GM19395 (cell line): ENCODE results near the gene ZNF823.
"Not testable (repeated sequence)": the region's sequence is repeated elsewhere in the genome, so short reads cannot be mapped to it uniquely, and the experiment has no call there.

ENCODE experiments used
- ATAC-seq: cut with Tn5 transposase; IDR thresholded peaks from one replicate; pipeline ENCODE4 v1.9.1; 2021; ENCODE audit warnings: mild to moderate bottlenecking, moderate library complexity; ENCODE audit not compliant: unreplicated experiment

The ZNF823 gene

GRCh38 chr19:11738746-11739620 is at the start of gene ZNF823:
Gene ZNF823 (minus strand): TSS chr19:11738946. CDS start chr19:11738819, 127 bp downstream.
- peak; percentile 91 for ATAC-seq

- ATAC-seq: no peak
Observed at GRCh38 chr19:11787536-11787935, 48.8 kb upstream of the ZNF823 start.

GRCh38 chr19:11784356-11784755 is 45.6 kb upstream of the ZNF823 start:
- no peak for ATAC-seq

- no peak for ATAC-seq
Observed at GRCh38 chr19:11783767-11784166, 45.0 kb upstream of the ZNF823 start.

- ATAC-seq: no peak
Observed at GRCh38 chr19:11781295-11782057, 42.7 kb upstream of the ZNF823 start.

- no peak for ATAC-seq
Observed at GRCh38 chr19:11780431-11781020, 41.8 kb upstream of the ZNF823 start.

GRCh38 chr19:11776669-11777068 is 37.9 kb upstream of the ZNF823 start:
- ATAC-seq: not testable (repeated sequence)

GRCh38 chr19:11771520-11771919 is 32.8 kb upstream of the ZNF823 start:
- ATAC-seq: not testable (repeated sequence)

GRCh38 chr19:11769995-11770394 is 31.2 kb upstream of the ZNF823 start:
- ATAC-seq: no peak

- peak; percentile 37 for ATAC-seq
Observed at GRCh38 chr19:11767633-11768133, 28.9 kb upstream of the ZNF823 start.

GRCh38 chr19:11766597-11767591 is 28.1 kb upstream of the ZNF823 start, which contains the start of gene ZNF441:
Gene ZNF441 (plus strand): TSS chr19:11767000. CDS start chr19:11767194, 194 bp downstream.
- ATAC-seq: peak; percentile 88

GRCh38 chr19:11763611-11764010 is 24.9 kb upstream of the ZNF823 start:
- no peak for ATAC-seq

GRCh38 chr19:11763117-11763516 is 24.4 kb upstream of the ZNF823 start:
- ATAC-seq: no peak

GRCh38 chr19:11759805-11760204 is 21.1 kb upstream of the ZNF823 start:
- no peak for ATAC-seq

- no peak for ATAC-seq
Observed at GRCh38 chr19:11756965-11757364, 18.2 kb upstream of the ZNF823 start.

- ATAC-seq: no peak
Observed at GRCh38 chr19:11754663-11755062, 15.9 kb upstream of the ZNF823 start.

- ATAC-seq: no peak
Observed at GRCh38 chr19:11752244-11752736, 13.5 kb upstream of the ZNF823 start.

- ATAC-seq: no peak
Observed at GRCh38 chr19:11749751-11750150, 11.0 kb upstream of the ZNF823 start.

GRCh38 chr19:11747277-11747676 is 8.5 kb upstream of the ZNF823 start:
- no peak for ATAC-seq

GRCh38 chr19:11745869-11746268 is 7.1 kb upstream of the ZNF823 start:
- no peak for ATAC-seq
